Epidermal melanocyte (primary cell): Measurements from ENCODE around the gene AMN1.

Source experiments
- DNase-seq: peaks from one replicate; pipeline ENCODE4 v3.0.0; 2011; ENCODE audit warnings: low spot score; ENCODE audit not compliant: insufficient read length

The AMN1 gene

DNA sequence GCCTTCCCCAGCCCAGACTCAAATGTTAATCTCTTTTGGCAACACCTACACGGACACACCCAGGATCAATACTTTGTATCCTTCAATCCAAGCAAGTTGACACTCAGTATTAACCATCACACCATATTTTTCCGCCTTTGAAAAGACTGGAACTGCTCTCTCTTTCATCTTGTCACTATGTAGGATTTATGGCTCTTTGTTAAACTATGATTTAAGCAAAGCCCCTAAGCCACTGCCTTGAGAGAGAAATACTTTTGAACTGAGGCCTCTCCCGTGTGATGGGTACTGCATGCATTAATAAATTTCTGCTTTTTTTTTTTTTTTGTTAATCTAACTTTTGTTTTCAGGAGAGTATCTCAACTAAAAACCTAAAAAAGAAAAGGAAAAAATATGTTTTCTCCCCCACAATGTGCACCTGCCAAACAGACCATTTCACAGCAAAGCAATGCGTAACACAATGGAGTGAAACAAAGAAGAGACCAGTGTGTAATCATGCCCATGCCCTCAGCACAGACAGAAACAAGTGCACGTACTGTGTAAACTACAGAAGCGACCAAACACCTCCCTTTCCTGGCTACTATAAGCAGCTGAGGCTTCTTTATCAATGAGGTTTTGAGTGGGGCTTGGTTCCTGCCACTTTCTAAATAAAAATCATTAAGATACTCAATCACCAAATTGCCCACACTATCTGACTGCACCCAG lies 97.6 kb downstream of the AMN1 start:
- no peak for DNase-seq

DNA sequence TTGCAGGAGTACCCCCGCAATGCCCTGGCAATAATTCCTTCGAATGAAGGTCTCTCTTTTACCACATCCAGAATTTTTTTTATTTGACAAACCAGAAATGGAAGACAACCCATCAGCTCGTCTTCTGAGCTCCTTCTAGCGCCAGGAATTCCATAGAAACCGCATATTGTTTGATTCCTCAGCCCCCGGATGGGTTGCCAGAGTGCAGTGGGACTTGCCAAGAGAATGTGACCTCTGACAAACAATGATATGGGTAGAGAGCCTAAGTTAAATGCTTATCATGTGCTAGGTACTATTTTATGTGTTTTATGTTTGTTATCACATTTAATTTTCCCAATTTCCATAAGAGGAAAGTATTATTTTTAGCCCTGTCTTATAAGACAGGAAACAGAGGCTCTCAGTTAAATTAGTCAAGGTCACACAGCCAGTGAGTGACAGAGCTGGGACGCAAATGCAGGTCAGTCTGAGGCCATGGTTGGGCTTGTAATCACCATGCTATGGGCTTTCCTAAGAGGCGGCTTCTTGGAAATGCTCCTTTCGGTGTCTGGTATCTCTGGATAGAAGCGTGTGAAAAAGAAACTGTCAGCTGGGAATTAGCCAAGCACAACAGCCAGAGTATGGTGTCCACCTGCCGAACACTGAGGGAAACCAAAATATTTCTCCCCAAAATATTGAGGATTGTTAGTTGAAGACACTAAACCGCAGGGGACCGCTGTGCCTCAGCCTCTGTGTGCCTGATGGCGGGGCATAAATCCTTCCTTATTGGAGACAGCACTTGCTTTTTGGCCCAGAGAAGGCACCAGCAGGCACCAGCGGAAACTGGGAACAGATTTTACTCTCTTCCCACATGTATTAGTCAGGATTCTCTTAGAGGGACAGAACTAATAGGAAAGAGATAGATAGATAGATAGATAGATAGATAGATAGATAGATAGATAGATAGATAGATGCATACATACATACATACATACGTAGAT lies 98.8 kb downstream of the AMN1 start:
- DNase-seq, result no peak

DNA sequence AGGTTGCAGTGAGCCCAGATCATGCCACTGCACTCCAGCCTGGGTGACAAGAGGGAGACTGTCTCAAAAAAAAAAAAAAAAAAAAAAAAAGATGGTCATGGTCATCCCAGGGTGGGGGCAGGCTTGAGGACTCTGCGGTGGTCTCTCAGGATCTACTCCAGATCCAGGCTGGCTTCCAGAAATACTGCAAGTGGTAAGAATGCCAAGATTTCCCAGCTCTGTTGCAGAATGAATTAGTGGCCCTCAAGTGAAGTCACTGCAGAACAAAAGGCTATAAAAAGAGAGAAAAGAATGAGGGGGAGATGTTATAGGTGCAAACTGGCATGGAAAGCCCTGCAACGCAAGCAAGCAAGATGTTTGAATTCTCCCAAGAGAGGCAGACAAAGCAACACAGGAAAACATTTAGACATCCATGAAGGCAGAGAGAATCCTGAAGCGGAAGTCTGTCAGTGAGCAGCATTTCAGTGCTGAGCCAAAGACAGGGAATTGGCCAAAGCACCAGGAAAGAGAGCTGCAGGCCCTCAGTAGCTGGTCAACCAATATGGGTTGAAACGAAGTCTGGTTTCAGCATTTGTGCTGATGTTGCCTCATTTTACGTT lies 101.3 kb downstream of the AMN1 start:
- no peak for DNase-seq

DNA sequence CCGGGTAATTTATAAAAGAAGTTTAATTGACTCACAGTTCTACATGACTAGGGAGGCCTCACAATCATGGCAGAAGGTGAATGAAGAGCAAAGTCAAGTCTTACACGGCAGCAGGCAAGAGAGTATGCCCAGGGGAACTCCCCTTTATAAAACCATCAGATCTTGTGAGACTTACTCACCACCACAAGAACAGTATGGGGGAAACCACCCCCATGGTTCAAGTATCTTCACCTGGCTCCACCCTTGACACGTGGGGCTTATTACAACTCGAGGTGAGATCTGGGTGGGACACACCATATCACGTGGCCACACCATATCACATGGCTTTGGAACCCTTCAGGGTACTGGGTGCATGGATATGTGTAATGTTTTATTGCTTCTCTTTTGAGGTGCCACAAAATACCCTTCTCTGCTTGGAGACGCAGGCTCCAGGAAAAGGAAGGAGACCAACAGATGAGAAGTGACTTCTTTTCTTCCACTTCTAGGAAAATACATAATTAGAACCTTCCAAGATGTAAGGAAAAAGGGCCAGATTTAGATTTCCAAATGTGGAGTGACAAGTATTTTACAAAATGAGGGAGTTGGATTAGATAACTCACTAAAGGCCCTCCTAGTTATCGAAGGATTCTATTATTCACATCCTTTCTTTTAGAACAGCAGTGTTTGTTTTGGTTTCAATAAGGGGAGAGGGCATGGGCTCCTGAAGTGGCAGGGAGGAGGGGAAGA lies 102.4 kb downstream of the AMN1 start:
- no peak for DNase-seq

DNA sequence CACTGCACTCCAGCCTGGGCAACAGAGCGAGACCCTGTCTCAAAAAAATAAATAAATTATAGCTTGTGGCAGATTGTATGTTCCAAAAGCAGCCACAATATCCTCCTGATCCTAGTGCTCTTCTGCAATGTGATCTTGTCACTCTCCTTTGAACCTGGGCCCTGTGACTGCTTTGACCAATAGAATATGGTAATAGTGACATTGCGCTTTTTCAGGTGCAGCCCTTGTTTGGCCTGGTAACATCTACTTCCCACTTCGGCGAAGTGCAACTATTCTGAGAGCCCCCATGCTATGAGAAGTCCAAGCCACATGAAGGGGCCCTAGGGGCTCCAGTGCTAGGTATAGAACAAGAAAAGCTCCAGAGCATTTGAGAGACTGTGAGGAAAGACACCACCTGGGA lies 106.8 kb downstream of the AMN1 start:
- no peak for DNase-seq
